Measurements from ENCODE around the gene TNFSF13.

TNFSF13 gene

GRCh38 chr17:7513850-7514419, 44.6 kb upstream of the TNFSF13 start:
- H3K4me3 ChIP-seq (ENCODE audit: low read depth, low read length): no peak overlapping the region
- TF ChIP-seq CTCF (IDR thresholded peaks at IDR 0.05; ENCODE audit: control insufficient read depth, extremely low read depth, insufficient read depth): no peak
- DNase-seq (ENCODE audit: low read depth): no peak

- DNase-seq (ENCODE audit: low read depth): no peak
- TF ChIP-seq CTCF (IDR thresholded peaks at IDR 0.05; ENCODE audit: control insufficient read depth, extremely low read depth, insufficient read depth): no peak
- no peak overlapping the region for H3K4me3 ChIP-seq (ENCODE audit: low read depth, low read length)
Observed at GRCh38 chr17:7515911-7516610, 42.5 kb upstream of the TNFSF13 start.

GRCh38 chr17:7523033-7523432, 35.5 kb upstream of the TNFSF13 start:
- H3K4me3 ChIP-seq (ENCODE audit: low read depth, low read length): no peak overlapping the region
- no peak for DNase-seq (ENCODE audit: low read depth)
- TF ChIP-seq CTCF (IDR thresholded peaks at IDR 0.05; ENCODE audit: control insufficient read depth, extremely low read depth, insufficient read depth): peak; percentile 7; the same call in 1 of the 2 replicates

- no peak overlapping the region for H3K4me3 ChIP-seq (ENCODE audit: low read depth, low read length)
- no peak for TF ChIP-seq CTCF (IDR thresholded peaks at IDR 0.05; ENCODE audit: control insufficient read depth, extremely low read depth, insufficient read depth)
- DNase-seq (ENCODE audit: low read depth): no peak
Observed at GRCh38 chr17:7528842-7529241, 29.7 kb upstream of the TNFSF13 start.

GRCh38 chr17:7530023-7530900, 28.3 kb upstream of the TNFSF13 start:
- no peak for DNase-seq (ENCODE audit: low read depth)
- no peak overlapping the region for H3K4me3 ChIP-seq (ENCODE audit: low read depth, low read length)
- no peak for TF ChIP-seq CTCF (IDR thresholded peaks at IDR 0.05; ENCODE audit: control insufficient read depth, extremely low read depth, insufficient read depth)

- no peak for DNase-seq (ENCODE audit: low read depth)
- no peak for TF ChIP-seq CTCF (IDR thresholded peaks at IDR 0.05; ENCODE audit: control insufficient read depth, extremely low read depth, insufficient read depth)
- no peak overlapping the region for H3K4me3 ChIP-seq (ENCODE audit: low read depth, low read length)
Observed at GRCh38 chr17:7538050-7538449, 20.5 kb upstream of the TNFSF13 start.
